Lung microvascular endothelial cell (primary cell): ENCODE results near the gene KRT1. TPM values are rescaled to one million over a fixed set of nuclear protein-coding genes. Genes with fewer than 3 reads are reported as not detected.

ENCODE experiments used
- DNase-seq, 2 donors: peaks; one replicate each; pipeline versions ENCODE4 v3.0.0 to v3.0.0-alpha.2; 2010; ENCODE audit warnings: low read depth in 2 of 2
- total RNA-seq: library from RNA; depleted of rRNA; stranded (reverse); fragments of >200 nt; gene quantifications from 2 replicates; pipeline ENCODE4 v1.2.1, GENCODE V29; 2014

KRT1 gene
- total RNA-seq, 1 donor from 2014 or later: not detected

GRCh38 chr12:52660934-52661499, 19.2 kb downstream of the KRT1 start:
- no peak for DNase-seq

GRCh38 chr12:52659951-52660350, 20.3 kb downstream of the KRT1 start:
- DNase-seq: no peak

GRCh38 chr12:52659395-52659794, 20.8 kb downstream of the KRT1 start:
- no peak for DNase-seq

GRCh38 chr12:52658196-52658595, 22.0 kb downstream of the KRT1 start:
- DNase-seq: no peak

GRCh38 chr12:52657250-52657902, 22.8 kb downstream of the KRT1 start:
- DNase-seq: no peak

GRCh38 chr12:52656616-52657015, 23.6 kb downstream of the KRT1 start:
- DNase-seq: no peak

- peak in 1 of 2 donors; percentile 60 for DNase-seq
These were observed 24.5 kb downstream of the KRT1 start for GRCh38 chr12:52655720-52656124.

GRCh38 chr12:52655251-52655650, 25.0 kb downstream of the KRT1 start:
- DNase-seq: no peak

GRCh38 chr12:52651726-52652261, 28.4 kb downstream of the KRT1 start, which contains the start of gene KRT2:
Gene KRT2, minus strand, starts transcription at chr12:52652211. Its CDS starts 69 bp downstream, at chr12:52652142.
- DNase-seq: no peak

GRCh38 chr12:52650520-52651081, 29.6 kb downstream of the KRT1 start:
- no peak for DNase-seq

- no peak for DNase-seq
These were observed 31.1 kb downstream of the KRT1 start for GRCh38 chr12:52649066-52649465.

- DNase-seq: no peak
These were observed 32.1 kb downstream of the KRT1 start for GRCh38 chr12:52648012-52648550.

- no peak for DNase-seq
These were observed 32.6 kb downstream of the KRT1 start for GRCh38 chr12:52647601-52648000.

GRCh38 chr12:52646613-52647012, 33.6 kb downstream of the KRT1 start:
- no peak for DNase-seq

- DNase-seq: no peak
These were observed 34.2 kb downstream of the KRT1 start for GRCh38 chr12:52645982-52646381.

GRCh38 chr12:52645120-52645761, 35.0 kb downstream of the KRT1 start:
- DNase-seq: no peak

GRCh38 chr12:52644078-52644415, 36.2 kb downstream of the KRT1 start:
- DNase-seq: no peak

GRCh38 chr12:52643233-52644077, 36.8 kb downstream of the KRT1 start:
- DNase-seq: no peak

- no peak for DNase-seq
These were observed 38.7 kb downstream of the KRT1 start for GRCh38 chr12:52641468-52641867.

GRCh38 chr12:52637299-52637698, 42.9 kb downstream of the KRT1 start:
- DNase-seq: no peak

GRCh38 chr12:52636592-52637258, 43.5 kb downstream of the KRT1 start:
- DNase-seq: no peak
